ENCODE measurements around the gene SLC7A6. TPM values are rescaled to one million over a fixed set of nuclear protein-coding genes. Genes with fewer than 3 reads are reported as not detected.

SLC7A6 gene
- total and polyA plus RNA-seq, 2 of the 13 experiments (the other 11 are each of a cell fraction or from before 2014, with no cell fraction given) = 35.8 to 70.8 TPM

DNA sequence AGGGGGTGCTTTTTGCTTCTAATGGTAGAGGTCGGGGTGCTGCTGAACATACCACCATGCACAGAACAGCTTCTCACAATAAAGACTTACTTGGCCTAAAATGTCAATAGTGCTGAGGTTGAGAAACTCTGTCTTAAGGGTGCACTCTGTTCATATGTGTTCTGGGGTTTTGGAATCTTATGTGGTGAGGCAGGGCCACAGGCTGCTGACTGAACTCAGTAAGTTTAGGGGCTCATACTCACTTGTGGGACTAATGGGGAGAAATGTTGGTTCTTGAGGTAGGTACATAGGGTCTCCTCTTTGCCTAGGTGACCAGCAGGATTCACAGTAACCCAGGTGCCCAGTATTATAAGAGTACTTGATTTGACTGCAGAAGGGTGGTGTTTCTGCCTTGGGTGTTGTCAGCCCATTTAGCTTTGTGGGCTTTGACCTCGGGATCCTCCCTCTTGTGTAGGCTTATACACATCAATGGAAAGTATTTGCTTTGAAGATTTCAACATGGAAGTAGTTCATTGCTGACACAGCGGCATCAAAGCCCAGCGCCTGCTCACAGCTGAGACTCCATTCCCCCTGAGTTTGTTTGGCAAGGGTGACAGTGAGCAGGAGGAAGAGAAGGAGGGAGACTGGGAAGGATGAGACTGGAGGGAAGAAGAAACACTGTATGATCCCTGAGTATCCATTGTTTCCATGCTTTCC lies 17.2 kb downstream of the SLC7A6 start (continued):
- TF ChIP-seq LCORL (IDR thresholded peaks at IDR 0.05) = no peak
- peak; percentile 94 for TF ChIP-seq LCORL (CRISPR knock-in tag; IDR thresholded peaks at IDR 0.05)
- peak; percentile 98 for TF ChIP-seq ISL2 (CRISPR knock-in tag; IDR thresholded peaks at IDR 0.05)
- peak; percentile 34; the same call in 1 of the 2 replicates for TF ChIP-seq ZBTB26 (CRISPR knock-in tag; IDR thresholded peaks at IDR 0.05; ENCODE audit: borderline replicate concordance)
- peak; percentile 71; the same call in 1 of the 2 replicates for TF ChIP-seq KLF9 (CRISPR knock-in tag; IDR thresholded peaks at IDR 0.05; ENCODE audit: low read depth)
- peak; percentile 99 for TF ChIP-seq ZNF710 (CRISPR knock-in tag; IDR thresholded peaks at IDR 0.05; ENCODE audit: borderline replicate concordance)
- TF ChIP-seq RORA (CRISPR knock-in tag; IDR thresholded peaks at IDR 0.05) = no peak
- peak; percentile 97 for TF ChIP-seq NCOA2 (CRISPR knock-in tag; IDR thresholded peaks at IDR 0.05)
- peak in 1 of 2 experiments; percentile 73; a peak in 1 of 4 replicates for TF ChIP-seq KLF16 (CRISPR knock-in tag; IDR thresholded peaks at IDR 0.05)
- TF ChIP-seq KLF11 (CRISPR knock-in tag; IDR thresholded peaks at IDR 0.05) = peak; percentile 28; the same call in 1 of the 2 replicates
- TF ChIP-seq SIX4 (CRISPR knock-in tag; IDR thresholded peaks at IDR 0.05) = peak; percentile 66; the same call in 1 of the 2 replicates
- TF ChIP-seq ZNF614 (CRISPR knock-in tag; IDR thresholded peaks at IDR 0.05; ENCODE audit: borderline replicate concordance) = peak; percentile 98
- no peak for TF ChIP-seq RFXANK (CRISPR knock-in tag; IDR thresholded peaks at IDR 0.05)
- TF ChIP-seq ETV6 (CRISPR knock-in tag; conservative IDR thresholded peaks at IDR 0.05) = no peak
- peak; percentile 29; the same call in 1 of the 2 replicates for TF ChIP-seq ZBTB46 (CRISPR knock-in tag; IDR thresholded peaks at IDR 0.05; ENCODE audit: borderline replicate concordance)
- TF ChIP-seq ZNF263 (CRISPR knock-in tag; IDR thresholded peaks at IDR 0.05) = peak; percentile 37; the same call in 1 of the 2 replicates
- TF ChIP-seq, protein P1, sequence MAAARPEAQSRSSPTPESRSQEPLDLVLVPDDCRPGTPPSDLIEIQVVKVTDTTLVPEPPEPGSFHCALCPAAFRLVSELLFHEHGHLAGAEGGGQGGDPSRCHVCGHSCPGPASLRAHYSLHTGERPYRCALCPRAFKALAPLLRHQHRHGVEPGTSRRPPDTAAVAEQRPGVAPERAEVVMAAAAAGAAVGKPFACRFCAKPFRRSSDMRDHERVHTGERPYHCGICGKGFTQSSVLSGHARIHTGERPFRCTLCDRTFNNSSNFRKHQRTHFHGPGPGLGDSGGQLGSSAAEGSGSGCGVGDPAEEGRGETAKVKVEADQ (CRISPR knock-in tag; IDR thresholded peaks at IDR 0.05; ENCODE audit: borderline replicate concordance) = peak; percentile 76
- peak; percentile 62; the same call in 1 of the 2 replicates for TF ChIP-seq HMGXB3 (CRISPR knock-in tag; IDR thresholded peaks at IDR 0.05; ENCODE audit: borderline replicate concordance)
- no peak for TF ChIP-seq ZFP82 (CRISPR knock-in tag; IDR thresholded peaks at IDR 0.05; ENCODE audit: borderline replicate concordance)
